HepG2 (cell line): ENCODE data around the gene TKFC. TPM values are rescaled to one million over a fixed set of nuclear protein-coding genes. Genes with fewer than 3 reads are reported as not detected.

Source experiments
- ATF7-NPFF ChIP-seq: sonication (generic); formaldehyde crosslinking; IDR thresholded peaks from 2 replicates; pipeline ENCODE4 v1.8.1; 2023; ENCODE audit warnings: mild to moderate bottlenecking, low read depth, missing genetic modification reagents, moderate library complexity
- CREB1 ChIP-seq, 2 experiments: fragments of 450-650 bp in 1 of 2; IDR thresholded peaks; 2 replicates each; pipeline ENCODE4 v1.6.1; 2016 to 2017; ENCODE audit warnings: control low read depth in 1 of 2, mild to moderate bottlenecking in 1 of 2, missing compliant biosample characterization in 1 of 2, missing genetic modification characterization in 1 of 2
- DPF2 ChIP-seq: sonication (generic); formaldehyde crosslinking; IDR thresholded peaks from 2 replicates; pipeline ENCODE4 v1.4.0; 2020; ENCODE audit warnings: mild to moderate bottlenecking, low read depth, missing genetic modification reagents, borderline replicate concordance
- IKZF4 ChIP-seq: sonication (generic); formaldehyde crosslinking; IDR thresholded peaks from 2 replicates; pipeline ENCODE4 v1.5.1; 2020; ENCODE audit warnings: borderline replicate concordance, mild to moderate bottlenecking, low read depth, missing genetic modification reagents; ENCODE audit errors: not compliant biosample characterization
- MIER3 ChIP-seq: IDR thresholded peaks from 2 replicates; pipeline ENCODE4 v1.6.1; 2016; ENCODE audit warnings: missing compliant biosample characterization, borderline replicate concordance
- MTF1 ChIP-seq: sonication (generic); formaldehyde crosslinking; IDR thresholded peaks from 2 replicates; pipeline ENCODE4 v1.5.0; 2020; ENCODE audit warnings: missing genetic modification reagents
- NFRKB ChIP-seq: fragments of 450-650 bp; IDR thresholded peaks from 2 replicates; pipeline ENCODE4 v1.6.1; 2017
- PRDM15 ChIP-seq: sonication (generic); formaldehyde crosslinking; IDR thresholded peaks from 2 replicates; pipeline ENCODE4 v1.4.0; 2020; ENCODE audit warnings: missing genetic modification reagents
- RBFOX2 ChIP-seq: fragments of 200-400 bp; formaldehyde crosslinking; IDR thresholded peaks from 2 replicates; pipeline ENCODE4 v1.6.1; 2017; ENCODE audit warnings: low read depth, mild to moderate bottlenecking, low read length
- SKI ChIP-seq: fragments of 450-650 bp; IDR thresholded peaks from one replicate; pipeline ENCODE4 v1.6.1; 2018; ENCODE audit warnings: mild to moderate bottlenecking; ENCODE audit not compliant: partially characterized antibody
- SMYD3 ChIP-seq: sonication (generic); formaldehyde crosslinking; IDR thresholded peaks from 2 replicates; pipeline ENCODE4 v1.8.1; 2023; ENCODE audit warnings: mild to moderate bottlenecking, missing genetic modification reagents
- STAG1 ChIP-seq: sonication (generic); formaldehyde crosslinking; IDR thresholded peaks from 2 replicates; pipeline ENCODE4 v1.4.0; 2020; ENCODE audit warnings: missing genetic modification reagents
- ZFY ChIP-seq: sonication (generic); formaldehyde crosslinking; IDR thresholded peaks from 2 replicates; pipeline ENCODE4 v1.4.0; 2020; ENCODE audit warnings: missing genetic modification reagents
- ZMYM2 ChIP-seq: sonication (generic); formaldehyde crosslinking; IDR thresholded peaks from 2 replicates; pipeline ENCODE4 v1.8.0; 2022; ENCODE audit warnings: mild to moderate bottlenecking, missing genetic modification reagents
- ZNF331 ChIP-seq: sonication (generic); formaldehyde crosslinking; IDR thresholded peaks from 2 replicates; pipeline ENCODE4 v1.4.0; 2020; ENCODE audit warnings: missing genetic modification reagents
- ZNF367 ChIP-seq: sonication (generic); formaldehyde crosslinking; IDR thresholded peaks from 2 replicates; pipeline ENCODE4 v1.4.0; 2020; ENCODE audit warnings: missing genetic modification reagents, borderline replicate concordance
- ZNF766 ChIP-seq: sonication (generic); formaldehyde crosslinking; IDR thresholded peaks from 2 replicates; pipeline ENCODE4 v1.5.0; 2020; ENCODE audit warnings: missing genetic modification reagents, borderline replicate concordance
- ZNF883 ChIP-seq: sonication (generic); formaldehyde crosslinking; IDR thresholded peaks from 2 replicates; pipeline ENCODE4 v1.5.1; 2020; ENCODE audit warnings: mild to moderate bottlenecking, missing genetic modification reagents; ENCODE audit errors: not compliant biosample characterization
- ZZZ3 ChIP-seq: sonication (generic); formaldehyde crosslinking; IDR thresholded peaks from 2 replicates; pipeline ENCODE4 v1.4.0; 2020; ENCODE audit warnings: missing genetic modification reagents, mild to moderate bottlenecking, borderline replicate concordance
- polyA plus RNA-seq, 8 experiments: library from polyadenylated mRNA; depleted of rRNA in 3 of 8; stranded (reverse) in 7 of 8; unstranded in 1 of 8; fragments of >200 nt; fragmentation: Illumina TruSeq in 4 of 8; extraction: Trizol in 4 of 8; gene quantifications; 2 replicates each; pipeline versions ENCODE4 v1.2.1 to v1.2.3, GENCODE V29; 2011 to 2016; ENCODE audit warnings: low read depth in 4 of 8, missing spikeins in 1 of 8, mixed read lengths in 1 of 8; ENCODE audit not compliant: insufficient read depth in 1 of 8
- total RNA-seq, 5 experiments: library from RNA; depleted of rRNA; stranded (reverse); fragments of >200 nt; fragmentation: Illumina TruSeq; extraction: Trizol; gene quantifications; 2 replicates each; pipeline ENCODE4 v1.2.3, GENCODE V29; 2016; ENCODE audit warnings: low read depth in 1 of 5
- TF ChIP-seq, protein P1 (sequence below): sonication (generic); formaldehyde crosslinking; IDR thresholded peaks from 2 replicates; pipeline ENCODE4 v1.4.0; 2020; ENCODE audit warnings: missing genetic modification reagents

The TKFC gene
- total and polyA plus RNA-seq, 2 of the 13 experiments (the other 11 are each of a cell fraction or from before 2014, with no cell fraction given), result 147 to 197 TPM

- no peak; the same call in none of the 2 replicates for TF ChIP-seq MIER3
- TF ChIP-seq ZNF367 (CRISPR knock-in tag), result no peak
- TF ChIP-seq, protein P1, sequence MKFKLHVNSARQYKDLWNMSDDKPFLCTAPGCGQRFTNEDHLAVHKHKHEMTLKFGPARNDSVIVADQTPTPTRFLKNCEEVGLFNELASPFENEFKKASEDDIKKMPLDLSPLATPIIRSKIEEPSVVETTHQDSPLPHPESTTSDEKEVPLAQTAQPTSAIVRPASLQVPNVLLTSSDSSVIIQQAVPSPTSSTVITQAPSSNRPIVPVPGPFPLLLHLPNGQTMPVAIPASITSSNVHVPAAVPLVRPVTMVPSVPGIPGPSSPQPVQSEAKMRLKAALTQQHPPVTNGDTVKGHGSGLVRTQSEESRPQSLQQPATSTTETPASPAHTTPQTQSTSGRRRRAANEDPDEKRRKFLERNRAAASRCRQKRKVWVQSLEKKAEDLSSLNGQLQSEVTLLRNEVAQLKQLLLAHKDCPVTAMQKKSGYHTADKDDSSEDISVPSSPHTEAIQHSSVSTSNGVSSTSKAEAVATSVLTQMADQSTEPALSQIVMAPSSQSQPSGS (CRISPR knock-in tag), result no peak; the same call in 1 of the 2 replicates
- TF ChIP-seq PRDM15 (CRISPR knock-in tag), result no peak
- TF ChIP-seq ZNF331 (CRISPR knock-in tag), result peak; percentile 76
- peak; percentile 98 for TF ChIP-seq RBFOX2
- TF ChIP-seq CREB1 (IDR thresholded peaks at IDR 0.05), result no peak
- TF ChIP-seq CREB1 (CRISPR knock-in tag; IDR thresholded peaks at IDR 0.05), result no peak
- no peak for TF ChIP-seq DPF2 (CRISPR knock-in tag)
- peak; percentile 88 for TF ChIP-seq ZNF883 (CRISPR knock-in tag)
- peak; percentile 94 for TF ChIP-seq ATF7-NPFF (CRISPR knock-in tag)
- no peak for TF ChIP-seq MTF1
- no peak for TF ChIP-seq NFRKB
- TF ChIP-seq ZZZ3, result peak; percentile 39; the same call in 1 of the 2 replicates
- TF ChIP-seq ZNF766 (CRISPR knock-in tag), result peak; percentile 94; the same call in 1 of the 2 replicates
- TF ChIP-seq IKZF4, result peak; percentile 51
- no peak for TF ChIP-seq STAG1 (CRISPR knock-in tag)
- no peak for TF ChIP-seq SKI
- TF ChIP-seq ZFY (CRISPR knock-in tag), result peak; percentile 97
- TF ChIP-seq SMYD3 (CRISPR knock-in tag), result peak; percentile 49; the same call in 1 of the 2 replicates
- TF ChIP-seq ZMYM2, result no peak; the same call in 1 of the 2 replicates
Measured at GRCh38 chr11:61332797-61333549, at the start of gene TKFC, which contains the start of gene DDB1 (continued).
